Measurements from ENCODE around the gene WDR86.

Gene WDR86, protein sequence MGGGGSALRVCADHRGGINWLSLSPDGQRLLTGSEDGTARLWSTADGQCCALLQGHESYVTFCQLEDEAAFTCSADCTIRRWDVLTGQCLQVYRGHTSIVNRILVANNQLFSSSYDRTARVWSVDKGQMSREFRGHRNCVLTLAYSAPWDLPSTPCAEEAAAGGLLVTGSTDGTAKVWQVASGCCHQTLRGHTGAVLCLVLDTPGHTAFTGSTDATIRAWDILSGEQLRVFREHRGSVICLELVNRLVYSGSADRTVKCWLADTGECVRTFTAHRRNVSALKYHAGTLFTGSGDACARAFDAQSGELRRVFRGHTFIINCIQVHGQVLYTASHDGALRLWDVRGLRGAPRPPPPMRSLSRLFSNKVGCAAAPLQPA

DNA sequence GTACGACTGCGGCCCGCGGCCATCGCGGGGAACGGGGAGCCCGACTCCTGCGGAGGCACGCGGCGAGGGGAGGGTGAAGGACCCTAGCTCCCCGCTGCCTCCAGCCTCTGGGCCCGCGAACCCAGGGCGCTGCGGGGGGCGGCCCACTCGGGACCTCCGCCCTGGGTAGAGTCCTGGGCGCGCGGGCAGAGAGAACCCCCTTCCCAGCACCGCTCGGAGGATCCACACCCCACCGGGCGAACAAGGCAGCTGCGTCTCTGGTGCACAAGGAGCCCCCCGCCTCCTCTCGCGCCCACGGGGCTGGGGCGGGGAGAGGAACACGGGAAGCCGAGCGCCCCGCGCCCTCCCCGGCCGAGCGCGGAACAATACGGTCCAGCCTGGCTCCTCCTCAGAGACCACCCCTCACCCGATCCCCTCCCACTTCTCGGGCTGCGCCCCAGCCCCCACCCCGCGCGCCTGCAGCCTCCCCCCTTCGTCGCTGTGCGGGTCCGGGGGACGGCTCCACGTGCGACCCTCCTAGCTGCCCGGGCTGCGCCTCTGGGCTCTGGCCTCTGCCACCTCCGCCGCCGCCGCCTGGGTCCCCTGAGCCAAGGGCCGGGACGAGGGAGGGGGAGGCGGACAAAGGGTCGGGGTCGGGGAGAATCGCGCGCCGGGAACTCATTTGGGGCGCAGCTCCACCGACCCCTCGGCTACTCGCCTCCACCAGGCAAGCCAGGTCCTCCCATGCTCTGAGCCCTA is at the start of gene WDR86:
TSS of gene WDR86 (minus strand) at position 372 of the 738 bp plus-strand sequence. CDS start 449 bp downstream, outside the sequence.
- Histone ChIP-seq H3K4me3 (ENCODE audit: low read length in 2 of 2) (peak within 1 kb of the TSS; percentile 51 to 68), H3K36me3 (ENCODE audit: control insufficient read depth in 2 of 2, insufficient read depth in 2 of 2, low read length in 2 of 2) (no peaks in the 10 kb centered on the region), H3K9me3 (ENCODE audit: control insufficient read depth in 2 of 2, low read length in 2 of 2) (no peaks in the 10 kb centered on the region), H3K4me1 (ENCODE audit: control insufficient read depth, insufficient read depth, low read length) (peaks cover 18% of the 10 kb centered on the region), H3K27ac (ENCODE audit: low read length) (no peak within 1 kb of the TSS), H3K27me3 (ENCODE audit: control insufficient read depth in 1 of 2, insufficient read depth in 2 of 2, low read length in 2 of 2) (peaks cover 32 to 42% of the 10 kb centered on the region in 2 donors), H3K9ac (ENCODE audit: low read length in 2 of 2) (no peak within 1 kb of the TSS)

DNA sequence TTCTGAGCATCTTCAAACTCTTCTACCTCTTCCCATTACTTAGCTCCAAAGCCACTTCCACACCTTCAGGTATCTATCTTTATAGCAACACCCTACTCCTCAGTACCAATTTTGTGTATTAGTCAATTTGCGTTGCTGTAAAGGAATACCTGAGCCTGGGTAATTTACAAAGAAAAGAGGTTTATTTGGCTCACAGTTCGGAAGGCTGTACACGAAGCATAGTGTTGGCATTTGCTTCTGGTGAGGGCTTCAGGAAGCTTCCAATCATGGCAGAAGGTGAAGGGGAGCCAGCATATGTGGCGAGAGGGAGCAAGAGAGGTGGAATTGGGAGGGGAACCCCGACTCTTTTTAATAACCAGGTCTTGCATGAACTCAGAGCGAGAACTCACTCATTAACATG is 47.7 kb upstream of the WDR86 start:
- H3K4me3 ChIP-seq (ENCODE audit: low read length in 2 of 2) = no peak overlapping the region

DNA sequence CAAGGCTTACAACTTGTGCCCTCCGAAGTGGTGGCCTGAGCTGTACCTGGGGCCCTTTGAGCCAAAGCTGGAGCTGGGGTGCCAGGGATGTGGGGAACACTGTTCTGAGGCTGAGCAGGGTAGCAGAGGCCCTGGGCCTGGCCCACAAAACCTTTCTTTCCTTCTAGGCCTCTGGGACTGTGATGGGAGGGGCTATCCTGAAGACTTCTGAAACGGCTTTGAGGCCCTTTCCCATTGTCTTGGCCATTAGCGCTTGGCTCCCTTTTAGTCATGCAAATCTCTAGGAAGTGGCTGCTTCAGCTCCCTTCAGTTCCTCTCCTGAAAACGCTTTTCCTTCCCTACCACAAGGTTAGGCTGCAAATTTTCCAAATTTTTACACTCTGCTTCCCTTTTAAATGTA is 46.9 kb upstream of the WDR86 start:
- no peak overlapping the region for H3K4me3 ChIP-seq (ENCODE audit: low read length in 2 of 2)
- no peak overlapping the region for H3K9ac ChIP-seq (ENCODE audit: low read length in 2 of 2)
- no peaks in the 10 kb centered on the region for H3K27me3 ChIP-seq (ENCODE audit: control insufficient read depth in 1 of 2, insufficient read depth in 2 of 2, low read length in 2 of 2)
- H3K36me3 ChIP-seq (ENCODE audit: control insufficient read depth in 2 of 2, insufficient read depth in 2 of 2, low read length in 2 of 2) = no peaks in the 10 kb centered on the region
- no peaks in the 10 kb centered on the region for H3K9me3 ChIP-seq (ENCODE audit: control insufficient read depth in 2 of 2, low read length in 2 of 2)
- H3K27ac ChIP-seq (ENCODE audit: low read length) = no peak overlapping the region
- peaks cover 29% of the 10 kb centered on the region for H3K4me1 ChIP-seq (ENCODE audit: control insufficient read depth, insufficient read depth, low read length)

More for the DNA sequence above, 47.7 kb upstream of the WDR86 start:
- no peaks in the 10 kb centered on the region for H3K9me3 ChIP-seq (ENCODE audit: control insufficient read depth in 2 of 2, low read length in 2 of 2)
- no peaks in the 10 kb centered on the region for H3K27me3 ChIP-seq (ENCODE audit: control insufficient read depth in 1 of 2, insufficient read depth in 2 of 2, low read length in 2 of 2)
- H3K36me3 ChIP-seq (ENCODE audit: control insufficient read depth in 2 of 2, insufficient read depth in 2 of 2, low read length in 2 of 2) = no peaks in the 10 kb centered on the region
- H3K27ac ChIP-seq (ENCODE audit: low read length) = no peak overlapping the region
- peaks cover 33% of the 10 kb centered on the region for H3K4me1 ChIP-seq (ENCODE audit: control insufficient read depth, insufficient read depth, low read length)
- H3K9ac ChIP-seq (ENCODE audit: low read length in 2 of 2) = no peak overlapping the region

DNA sequence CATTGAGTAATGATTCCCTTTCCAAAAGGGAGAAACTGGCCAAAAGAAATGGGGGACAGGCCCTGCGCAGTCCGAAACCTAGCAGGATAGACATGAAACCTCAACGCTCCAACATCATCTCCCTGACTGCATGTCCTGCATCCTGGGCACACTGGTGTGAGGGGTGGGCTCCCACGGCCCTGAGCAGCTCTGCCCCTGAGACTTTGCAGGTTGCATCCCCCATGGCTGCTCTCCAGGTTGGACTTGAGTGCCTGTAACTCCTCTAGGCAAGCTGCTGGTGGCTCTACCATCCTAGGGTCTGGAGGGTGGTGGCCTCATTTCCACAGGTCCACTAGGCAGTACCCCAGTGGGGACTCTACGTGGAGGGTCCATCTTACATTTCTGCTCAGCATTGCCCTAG is 46.4 kb upstream of the WDR86 start:
- Histone ChIP-seq H3K36me3 (ENCODE audit: control insufficient read depth in 2 of 2, insufficient read depth in 2 of 2, low read length in 2 of 2) (no peaks in the 10 kb centered on the region), H3K9ac (ENCODE audit: low read length in 2 of 2) (no peak overlapping the region), H3K4me1 (ENCODE audit: control insufficient read depth, insufficient read depth, low read length) (peaks cover 24% of the 10 kb centered on the region), H3K4me3 (ENCODE audit: low read length in 2 of 2) (no peak overlapping the region), H3K9me3 (ENCODE audit: control insufficient read depth in 2 of 2, low read length in 2 of 2) (no peaks in the 10 kb centered on the region), H3K27me3 (ENCODE audit: control insufficient read depth in 1 of 2, insufficient read depth in 2 of 2, low read length in 2 of 2) (no peaks in the 10 kb centered on the region), H3K27ac (ENCODE audit: low read length) (no peak overlapping the region)

DNA sequence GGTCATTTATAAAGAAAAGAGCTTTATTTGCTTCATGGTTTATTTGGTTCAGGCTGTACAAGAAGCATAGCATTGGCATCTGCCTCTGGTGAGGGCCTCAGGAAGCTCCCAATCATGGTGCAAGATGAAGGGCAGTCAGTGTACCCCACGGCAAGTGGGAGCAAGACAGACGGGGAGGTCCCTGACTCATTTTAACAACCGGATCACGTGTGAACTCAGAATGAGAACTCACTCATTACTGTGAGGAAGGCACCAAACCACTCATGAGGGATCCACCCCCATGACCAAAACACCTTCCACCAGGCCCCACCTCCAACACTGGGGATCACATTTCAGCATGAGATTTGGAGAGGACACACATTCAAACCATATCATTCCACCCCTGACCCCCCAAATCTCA is 45.9 kb upstream of the WDR86 start:
- Histone ChIP-seq H3K4me3 (ENCODE audit: low read length in 2 of 2) (no peak overlapping the region), H3K36me3 (ENCODE audit: control insufficient read depth in 2 of 2, insufficient read depth in 2 of 2, low read length in 2 of 2) (no peaks in the 10 kb centered on the region), H3K9ac (ENCODE audit: low read length in 2 of 2) (no peak overlapping the region), H3K9me3 (ENCODE audit: control insufficient read depth in 2 of 2, low read length in 2 of 2) (no peaks in the 10 kb centered on the region), H3K4me1 (ENCODE audit: control insufficient read depth, insufficient read depth, low read length) (peaks cover 18% of the 10 kb centered on the region), H3K27ac (ENCODE audit: low read length) (no peak overlapping the region), H3K27me3 (ENCODE audit: control insufficient read depth in 1 of 2, insufficient read depth in 2 of 2, low read length in 2 of 2) (no peaks in the 10 kb centered on the region)

DNA sequence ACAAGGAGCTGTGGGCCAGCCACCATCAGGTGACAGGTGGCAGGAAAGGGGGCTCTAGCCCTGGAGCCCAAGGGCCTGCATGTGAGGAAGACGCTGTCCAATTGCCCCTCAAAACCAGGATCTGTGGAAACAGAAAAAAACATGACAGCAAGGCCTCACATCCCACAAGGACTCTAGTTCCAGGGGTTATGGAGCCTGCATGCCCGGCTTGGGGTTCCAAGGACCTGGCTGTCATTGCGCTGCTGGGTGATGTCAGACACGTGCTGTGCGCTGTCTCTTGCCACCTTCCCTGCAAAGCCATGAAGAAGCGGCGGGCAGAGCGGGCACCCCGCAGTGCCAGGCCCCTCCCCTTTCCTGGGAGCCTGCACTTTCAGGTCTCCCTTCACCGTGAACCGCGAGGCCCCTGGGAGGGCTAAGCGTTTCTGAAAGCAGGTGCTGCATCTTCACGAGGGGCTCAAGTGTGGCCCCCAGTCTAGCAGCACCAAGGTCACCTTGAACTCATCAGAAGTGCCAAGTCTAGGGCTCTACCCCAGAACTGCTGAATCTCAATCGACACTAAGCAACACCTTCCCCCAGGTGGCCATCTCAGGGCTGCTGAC is 45.2 kb upstream of the WDR86 start:
- Histone ChIP-seq H3K9me3 (ENCODE audit: control insufficient read depth in 2 of 2, low read length in 2 of 2) (no peaks in the 10 kb centered on the region), H3K4me1 (ENCODE audit: control insufficient read depth, insufficient read depth, low read length) (peaks cover 12% of the 10 kb centered on the region), H3K36me3 (ENCODE audit: control insufficient read depth in 2 of 2, insufficient read depth in 2 of 2, low read length in 2 of 2) (no peaks in the 10 kb centered on the region), H3K4me3 (ENCODE audit: low read length in 2 of 2) (no peak overlapping the region), H3K27ac (ENCODE audit: low read length) (no peak overlapping the region), H3K9ac (ENCODE audit: low read length in 2 of 2) (no peak overlapping the region), H3K27me3 (ENCODE audit: control insufficient read depth in 1 of 2, insufficient read depth in 2 of 2, low read length in 2 of 2) (no peaks in the 10 kb centered on the region)

DNA sequence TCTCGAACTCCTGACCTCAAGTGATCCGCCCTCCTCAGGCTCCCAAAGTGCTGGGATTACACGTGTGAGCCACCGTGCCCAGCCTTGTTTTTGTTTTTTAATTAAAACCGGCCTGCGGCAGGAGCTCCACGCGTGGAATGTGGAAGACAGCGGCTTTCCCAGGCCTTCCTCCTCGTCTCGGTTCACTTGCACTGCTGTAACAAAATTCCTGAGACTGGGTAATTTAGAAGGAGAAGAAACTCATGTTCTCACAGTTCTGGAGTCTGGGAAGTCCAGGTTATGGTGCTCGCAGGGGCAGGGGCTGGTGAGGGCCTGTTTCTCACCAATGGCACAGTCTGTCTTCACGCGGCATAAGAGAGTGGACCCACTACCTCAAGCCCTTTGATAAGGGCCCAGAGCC is 44.5 kb upstream of the WDR86 start:
- Histone ChIP-seq H3K4me3 (ENCODE audit: low read length in 2 of 2) (no peak overlapping the region), H3K4me1 (ENCODE audit: control insufficient read depth, insufficient read depth, low read length) (peaks cover 4% of the 10 kb centered on the region), H3K9ac (ENCODE audit: low read length in 2 of 2) (no peak overlapping the region), H3K9me3 (ENCODE audit: control insufficient read depth in 2 of 2, low read length in 2 of 2) (no peaks in the 10 kb centered on the region), H3K27me3 (ENCODE audit: control insufficient read depth in 1 of 2, insufficient read depth in 2 of 2, low read length in 2 of 2) (no peaks in the 10 kb centered on the region), H3K27ac (ENCODE audit: low read length) (no peak overlapping the region), H3K36me3 (ENCODE audit: control insufficient read depth in 2 of 2, insufficient read depth in 2 of 2, low read length in 2 of 2) (no peaks in the 10 kb centered on the region)

DNA sequence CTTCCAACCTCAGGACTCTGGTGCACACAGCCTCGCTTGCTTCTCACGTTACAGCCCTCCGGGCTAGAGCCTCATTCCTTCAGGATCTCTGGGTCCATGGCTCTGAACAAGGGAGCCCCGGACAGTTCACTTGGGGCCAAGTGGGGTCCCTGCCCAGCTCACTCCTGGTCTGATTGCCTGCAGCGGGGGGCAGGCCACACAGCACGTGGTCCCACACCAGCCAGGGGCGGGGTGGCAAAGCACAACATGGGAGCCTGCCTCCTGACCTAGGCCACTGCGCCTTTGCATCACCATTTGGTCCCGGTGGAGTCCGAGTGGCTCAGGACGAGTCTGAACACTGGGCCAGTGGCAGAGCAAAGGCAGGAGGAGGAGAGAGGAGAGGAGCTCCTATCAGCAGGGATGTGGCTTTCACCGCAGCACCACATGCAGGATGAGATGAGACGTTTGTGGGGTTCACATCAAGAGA is 43.5 kb upstream of the WDR86 start:
- H3K27ac ChIP-seq (ENCODE audit: low read length) = no peak overlapping the region
- H3K4me3 ChIP-seq (ENCODE audit: low read length in 2 of 2) = no peak overlapping the region
- H3K4me1 ChIP-seq (ENCODE audit: control insufficient read depth, insufficient read depth, low read length) = peaks cover under 1% of the 10 kb centered on the region
- no peaks in the 10 kb centered on the region for H3K27me3 ChIP-seq (ENCODE audit: control insufficient read depth in 1 of 2, insufficient read depth in 2 of 2, low read length in 2 of 2)
- no peak overlapping the region for H3K9ac ChIP-seq (ENCODE audit: low read length in 2 of 2)
- no peaks in the 10 kb centered on the region for H3K9me3 ChIP-seq (ENCODE audit: control insufficient read depth in 2 of 2, low read length in 2 of 2)
- H3K36me3 ChIP-seq (ENCODE audit: control insufficient read depth in 2 of 2, insufficient read depth in 2 of 2, low read length in 2 of 2) = no peaks in the 10 kb centered on the region

DNA sequence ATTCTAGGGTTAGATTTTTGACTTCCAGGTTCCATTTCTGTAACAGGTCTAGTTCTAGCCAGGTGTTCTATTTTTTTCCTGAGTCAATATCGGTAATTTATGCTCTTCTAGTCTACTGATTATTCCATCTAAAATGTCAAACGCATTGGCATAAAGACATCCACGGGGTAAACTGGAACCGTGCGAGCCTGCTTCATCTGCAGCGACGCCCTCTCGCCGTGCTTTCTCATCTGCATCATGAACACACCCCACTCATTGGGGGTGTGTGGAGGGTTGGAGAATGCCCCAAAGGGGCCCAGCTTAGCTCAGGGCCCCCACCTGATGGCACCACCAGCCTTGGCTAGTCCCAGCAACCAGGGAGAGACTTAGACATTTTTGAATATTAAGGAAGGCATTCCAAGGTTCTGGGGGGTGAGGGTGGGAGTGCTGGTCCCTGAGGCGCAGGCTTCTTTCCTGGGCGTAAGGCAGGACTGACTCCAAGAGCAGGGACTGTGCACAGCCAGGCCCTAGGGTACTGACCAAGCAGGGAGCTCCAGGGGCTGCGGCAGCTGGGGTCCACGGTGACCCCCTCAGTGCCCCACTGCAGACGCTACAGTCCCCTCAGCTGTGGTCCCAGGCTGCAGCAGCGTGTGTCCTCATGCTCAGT is 43.0 kb upstream of the WDR86 start:
- H3K4me3 ChIP-seq (ENCODE audit: low read length in 2 of 2) = no peak overlapping the region
- no peaks in the 10 kb centered on the region for H3K36me3 ChIP-seq (ENCODE audit: control insufficient read depth in 2 of 2, insufficient read depth in 2 of 2, low read length in 2 of 2)
- no peaks in the 10 kb centered on the region for H3K9me3 ChIP-seq (ENCODE audit: control insufficient read depth in 2 of 2, low read length in 2 of 2)
- H3K27ac ChIP-seq (ENCODE audit: low read length) = no peak overlapping the region
- no peak overlapping the region for H3K9ac ChIP-seq (ENCODE audit: low read length in 2 of 2)
- H3K4me1 ChIP-seq (ENCODE audit: control insufficient read depth, insufficient read depth, low read length) = peaks cover 4% of the 10 kb centered on the region
- H3K27me3 ChIP-seq (ENCODE audit: control insufficient read depth in 1 of 2, insufficient read depth in 2 of 2, low read length in 2 of 2) = no peaks in the 10 kb centered on the region

DNA sequence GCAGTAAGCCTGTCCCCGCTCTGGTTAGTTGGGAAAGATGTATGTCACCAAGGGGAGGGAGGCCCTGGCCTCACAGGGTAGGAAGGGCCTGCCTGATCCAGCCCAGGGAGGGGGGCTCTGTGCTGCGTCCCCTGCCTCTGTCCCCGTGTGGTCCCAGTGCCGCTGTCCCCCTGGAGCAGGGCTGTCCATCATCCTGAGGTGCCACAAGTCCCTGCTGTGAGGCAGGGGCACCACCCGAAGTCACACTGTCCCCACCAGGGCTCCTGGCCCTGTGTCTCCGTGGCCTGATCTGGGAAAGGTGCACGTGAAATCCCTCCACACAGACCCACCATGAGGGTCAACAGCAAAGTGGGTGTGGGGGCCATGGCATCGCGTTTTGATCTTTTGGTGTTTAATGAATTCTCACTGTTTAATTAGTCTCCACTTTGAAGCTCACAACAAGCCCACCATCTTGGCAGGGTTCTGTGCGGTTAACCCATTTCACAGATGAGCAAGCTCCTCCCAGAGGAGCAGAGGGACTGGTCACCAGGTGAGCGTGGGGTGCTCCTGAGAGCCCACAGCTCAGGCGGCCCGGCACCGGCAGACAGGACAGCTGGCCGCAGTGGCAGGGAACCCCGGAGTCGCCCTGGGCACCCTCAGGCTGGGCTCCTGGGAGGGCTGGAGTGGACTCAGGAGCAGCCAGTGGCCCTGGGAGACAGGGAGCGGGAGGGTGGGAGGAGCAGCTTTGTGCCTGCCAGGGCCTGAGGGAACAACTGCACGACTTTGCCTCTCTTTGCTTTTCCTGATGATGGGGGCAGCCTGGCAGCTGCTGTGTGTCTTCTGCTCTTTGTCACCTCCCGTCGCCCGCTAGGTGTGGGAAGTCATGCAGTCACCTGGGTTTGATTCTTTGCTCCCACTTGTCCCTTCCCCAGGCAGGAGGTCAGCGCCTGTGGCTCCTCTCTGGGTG is 42.1 kb upstream of the WDR86 start:
- Histone ChIP-seq H3K4me1 (ENCODE audit: control insufficient read depth, insufficient read depth, low read length) (peaks cover 4% of the 10 kb centered on the region), H3K9ac (ENCODE audit: low read length in 2 of 2) (no peak overlapping the region)

More for the DNA sequence above, 42.1 kb upstream of the WDR86 start:
- Histone ChIP-seq H3K27me3 (ENCODE audit: control insufficient read depth in 1 of 2, insufficient read depth in 2 of 2, low read length in 2 of 2) (no peaks in the 10 kb centered on the region), H3K36me3 (ENCODE audit: control insufficient read depth in 2 of 2, insufficient read depth in 2 of 2, low read length in 2 of 2) (no peaks in the 10 kb centered on the region), H3K27ac (ENCODE audit: low read length) (no peak overlapping the region), H3K9me3 (ENCODE audit: control insufficient read depth in 2 of 2, low read length in 2 of 2) (no peaks in the 10 kb centered on the region), H3K4me3 (ENCODE audit: low read length in 2 of 2) (no peak overlapping the region)

Data from stomach smooth muscle (tissue), 2 donors.